ENCODE measurements around the gene E2F6.

Gene E2F6

GRCh38 chr2:11513319-11513718, 47.4 kb upstream of the E2F6 start:
- H4K8ac ChIP-seq (ENCODE audit: low read depth, low read length), result no peak overlapping the region
- no peak overlapping the region for H2AFZ ChIP-seq (ENCODE audit: low read length)
- no peaks in the 10 kb centered on the region for H3K27me3 ChIP-seq (ENCODE audit: control insufficient read depth in 3 of 3, insufficient read depth in 3 of 3, low read depth in 1 of 3, low read length in 3 of 3)
- no peak overlapping the region for H4K91ac ChIP-seq (ENCODE audit: low read depth, low read length, poor library complexity)
- H2BK12ac ChIP-seq (ENCODE audit: low read length), result no peak overlapping the region
- H2BK15ac ChIP-seq (ENCODE audit: low read length), result no peak overlapping the region
- H2AK5ac ChIP-seq (ENCODE audit: low read depth, low read length), result no peak overlapping the region
- DNase-seq (ENCODE audit: low spot score), result no peak
- H3K9me3 ChIP-seq (replicated peaks in 1 of 2; ENCODE audit: control insufficient read depth in 2 of 2, insufficient read depth in 1 of 2, low read depth in 1 of 2, low read length in 2 of 2), result peaks cover 0 to 7% of the 10 kb centered on the region in 2 donors
- no peak overlapping the region for H3K14ac ChIP-seq (ENCODE audit: low read length)
- peaks cover 3% of the 10 kb centered on the region for H3K79me1 ChIP-seq (ENCODE audit: low read depth, low read length)
- H3K4me1 ChIP-seq (ENCODE audit: control insufficient read depth in 2 of 2, insufficient read depth in 1 of 2, low read depth in 1 of 2, low read length in 2 of 2), result peaks cover 35 to 39% of the 10 kb centered on the region in 2 donors
- H2BK5ac ChIP-seq (ENCODE audit: low read length), result no peak overlapping the region
- no peak overlapping the region for H3K4ac ChIP-seq (ENCODE audit: low read length)
- no peak overlapping the region for H3K4me2 ChIP-seq (ENCODE audit: insufficient read depth, low read length, poor library complexity, severe bottlenecking)
- no CpG with 5 or more reads among the region's 5 CpGs for WGBS, 2 donors (ENCODE audit: extremely low coverage in 2 of 2, insufficient read length in 2 of 2, insufficient replicate concordance in 1 of 2)
- H3K36me3 ChIP-seq (replicated peaks in 1 of 2; ENCODE audit: control insufficient read depth in 2 of 2, insufficient read depth in 2 of 2, low read length in 2 of 2), result peaks cover 0 to 77% of the 10 kb centered on the region in 2 donors
- H2BK120ac ChIP-seq (ENCODE audit: low read depth, low read length), result no peak overlapping the region
- no peak overlapping the region for H3K18ac ChIP-seq (ENCODE audit: low read length)
- no peak overlapping the region for H3K4me3 ChIP-seq (ENCODE audit: low read length in 2 of 2)
- H3K9ac ChIP-seq (ENCODE audit: low read depth, low read length, poor library complexity), result no peak overlapping the region
- no peak overlapping the region for H3K27ac ChIP-seq (replicated peaks; ENCODE audit: low read length)
- H3K23ac ChIP-seq (ENCODE audit: low read depth, low read length, poor library complexity), result no peak overlapping the region

GRCh38 chr2:11512431-11512830, 46.5 kb upstream of the E2F6 start:
- Histone ChIP-seq H3K4me2 (ENCODE audit: insufficient read depth, low read length, poor library complexity, severe bottlenecking) (no peak overlapping the region), H2BK5ac (ENCODE audit: low read length) (no peak overlapping the region), H3K23ac (ENCODE audit: low read depth, low read length, poor library complexity) (no peak overlapping the region), H3K79me1 (ENCODE audit: low read depth, low read length) (peaks cover 3% of the 10 kb centered on the region), H2BK15ac (ENCODE audit: low read length) (no peak overlapping the region), H2BK12ac (ENCODE audit: low read length) (no peak overlapping the region), H4K91ac (ENCODE audit: low read depth, low read length, poor library complexity) (no peak overlapping the region), H3K36me3 (replicated peaks in 1 of 2; ENCODE audit: control insufficient read depth in 2 of 2, insufficient read depth in 2 of 2, low read length in 2 of 2) (peaks cover 0 to 78% of the 10 kb centered on the region in 2 donors), H3K14ac (ENCODE audit: low read length) (no peak overlapping the region), H3K4me3 (ENCODE audit: low read length in 2 of 2) (no peak overlapping the region), H3K9me3 (replicated peaks in 1 of 2; ENCODE audit: control insufficient read depth in 2 of 2, insufficient read depth in 1 of 2, low read depth in 1 of 2, low read length in 2 of 2) (peaks cover 0 to 4% of the 10 kb centered on the region in 2 donors), H4K8ac (ENCODE audit: low read depth, low read length) (no peak overlapping the region), H3K4ac (ENCODE audit: low read length) (no peak overlapping the region), H3K18ac (ENCODE audit: low read length) (no peak overlapping the region), H3K27ac (replicated peaks; ENCODE audit: low read length) (peak overlapping the region; percentile 16), H2AFZ (ENCODE audit: low read length) (no peak overlapping the region), H2AK5ac (ENCODE audit: low read depth, low read length) (no peak overlapping the region), H3K4me1 (ENCODE audit: control insufficient read depth in 2 of 2, insufficient read depth in 1 of 2, low read depth in 1 of 2, low read length in 2 of 2) (peaks cover 35 to 39% of the 10 kb centered on the region in 2 donors), H2BK120ac (ENCODE audit: low read depth, low read length) (no peak overlapping the region), H3K9ac (ENCODE audit: low read depth, low read length, poor library complexity) (no peak overlapping the region), H3K27me3 (ENCODE audit: control insufficient read depth in 3 of 3, insufficient read depth in 3 of 3, low read depth in 1 of 3, low read length in 3 of 3) (no peaks in the 10 kb centered on the region)
- DNase-seq (ENCODE audit: low spot score), result no peak
- no CpG with 5 or more reads among the region's 5 CpGs for WGBS, 2 donors (ENCODE audit: extremely low coverage in 2 of 2, insufficient read length in 2 of 2, insufficient replicate concordance in 1 of 2)

DNA sequence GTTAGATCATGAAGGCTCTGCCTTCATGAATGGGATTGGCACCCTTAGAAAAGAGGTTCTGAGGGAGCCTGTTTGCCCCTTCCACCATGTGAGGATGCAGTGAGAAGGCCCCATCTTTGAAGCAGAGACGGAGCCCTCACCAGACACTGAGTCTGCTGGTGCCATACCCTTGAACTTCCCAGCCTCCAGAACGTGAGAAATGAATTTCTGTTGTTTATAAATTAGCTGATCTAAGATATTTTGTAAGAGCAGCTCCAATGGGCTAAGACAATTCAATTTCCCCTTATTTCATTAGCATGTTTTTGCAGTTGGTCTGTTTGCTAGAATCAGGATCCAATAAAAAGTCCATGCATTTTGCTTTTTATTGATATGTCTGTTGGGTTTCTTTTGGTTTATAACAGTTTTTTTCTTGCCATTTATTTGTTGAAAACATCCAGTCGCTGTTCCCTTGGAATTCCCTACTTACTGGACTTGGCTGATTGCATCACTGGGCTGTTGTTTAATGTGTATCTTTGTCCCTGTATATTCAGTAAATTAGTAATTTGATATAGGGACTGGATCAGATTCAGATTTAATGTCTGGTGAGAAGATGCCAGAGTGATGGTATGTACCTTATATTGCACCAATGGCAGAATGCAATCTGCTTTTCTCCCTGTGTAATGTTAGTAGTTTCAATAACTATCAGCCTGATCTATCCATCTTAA, 43.8 kb upstream of the E2F6 start:
- no peak overlapping the region for H3K4me3 ChIP-seq (ENCODE audit: low read length in 2 of 2)
- no peak overlapping the region for H3K14ac ChIP-seq (ENCODE audit: low read length)
- H4K8ac ChIP-seq (ENCODE audit: low read depth, low read length), result no peak overlapping the region
- no peak overlapping the region for H3K4ac ChIP-seq (ENCODE audit: low read length)
- no peak overlapping the region for H3K18ac ChIP-seq (ENCODE audit: low read length)
- no peak overlapping the region for H2BK15ac ChIP-seq (ENCODE audit: low read length)
- H3K9ac ChIP-seq (ENCODE audit: low read depth, low read length, poor library complexity), result no peak overlapping the region
- H2BK120ac ChIP-seq (ENCODE audit: low read depth, low read length), result no peak overlapping the region
- no peak for DNase-seq (ENCODE audit: low spot score)
- no peak overlapping the region for H3K23ac ChIP-seq (ENCODE audit: low read depth, low read length, poor library complexity)
- no peaks in the 10 kb centered on the region for H3K27me3 ChIP-seq (ENCODE audit: control insufficient read depth in 3 of 3, insufficient read depth in 3 of 3, low read depth in 1 of 3, low read length in 3 of 3)
- H2AK5ac ChIP-seq (ENCODE audit: low read depth, low read length), result no peak overlapping the region
- H2BK12ac ChIP-seq (ENCODE audit: low read length), result no peak overlapping the region
- peaks cover 4% of the 10 kb centered on the region for H3K79me1 ChIP-seq (ENCODE audit: low read depth, low read length)
- no peak overlapping the region for H3K4me2 ChIP-seq (ENCODE audit: insufficient read depth, low read length, poor library complexity, severe bottlenecking)
- no CpG with 5 or more reads among the region's 3 CpGs for WGBS, 2 donors (ENCODE audit: extremely low coverage in 2 of 2, insufficient read length in 2 of 2, insufficient replicate concordance in 1 of 2)
- no peak overlapping the region for H2BK5ac ChIP-seq (ENCODE audit: low read length)
- no peak overlapping the region for H2AFZ ChIP-seq (ENCODE audit: low read length)
- peaks cover 15 to 21% of the 10 kb centered on the region in 2 donors for H3K4me1 ChIP-seq (ENCODE audit: control insufficient read depth in 2 of 2, insufficient read depth in 1 of 2, low read depth in 1 of 2, low read length in 2 of 2)
- H4K91ac ChIP-seq (ENCODE audit: low read depth, low read length, poor library complexity), result no peak overlapping the region
- H3K36me3 ChIP-seq (replicated peaks in 1 of 2; ENCODE audit: control insufficient read depth in 2 of 2, insufficient read depth in 2 of 2, low read length in 2 of 2), result peaks cover 0 to 82% of the 10 kb centered on the region in 2 donors
- peaks cover 0 to 4% of the 10 kb centered on the region in 2 donors for H3K9me3 ChIP-seq (replicated peaks in 1 of 2; ENCODE audit: control insufficient read depth in 2 of 2, insufficient read depth in 1 of 2, low read depth in 1 of 2, low read length in 2 of 2)
- H3K27ac ChIP-seq (replicated peaks; ENCODE audit: low read length), result no peak overlapping the region

- H3K79me1 ChIP-seq (ENCODE audit: low read depth, low read length), result peaks cover 4% of the 10 kb centered on the region
- WGBS, 2 donors (ENCODE audit: extremely low coverage in 2 of 2, insufficient read length in 2 of 2, insufficient replicate concordance in 1 of 2), result no CpG with 5 or more reads among the region's 8 CpGs
- no peak for DNase-seq (ENCODE audit: low spot score)
- H3K27ac ChIP-seq (replicated peaks; ENCODE audit: low read length), result no peak overlapping the region
- no peak overlapping the region for H4K8ac ChIP-seq (ENCODE audit: low read depth, low read length)
- H3K36me3 ChIP-seq (replicated peaks in 1 of 2; ENCODE audit: control insufficient read depth in 2 of 2, insufficient read depth in 2 of 2, low read length in 2 of 2), result peaks cover 0 to 88% of the 10 kb centered on the region in 2 donors
- H2BK12ac ChIP-seq (ENCODE audit: low read length), result no peak overlapping the region
- no peak overlapping the region for H2AK5ac ChIP-seq (ENCODE audit: low read depth, low read length)
- H3K4ac ChIP-seq (ENCODE audit: low read length), result no peak overlapping the region
- H3K9ac ChIP-seq (ENCODE audit: low read depth, low read length, poor library complexity), result no peak overlapping the region
- no peaks in the 10 kb centered on the region for H3K27me3 ChIP-seq (ENCODE audit: control insufficient read depth in 3 of 3, insufficient read depth in 3 of 3, low read depth in 1 of 3, low read length in 3 of 3)
- H4K91ac ChIP-seq (ENCODE audit: low read depth, low read length, poor library complexity), result no peak overlapping the region
- H3K23ac ChIP-seq (ENCODE audit: low read depth, low read length, poor library complexity), result no peak overlapping the region
- no peak overlapping the region for H2BK5ac ChIP-seq (ENCODE audit: low read length)
- no peak overlapping the region for H3K14ac ChIP-seq (ENCODE audit: low read length)
- H3K4me3 ChIP-seq (ENCODE audit: low read length in 2 of 2), result no peak overlapping the region
- H3K18ac ChIP-seq (ENCODE audit: low read length), result no peak overlapping the region
- no peak overlapping the region for H2BK120ac ChIP-seq (ENCODE audit: low read depth, low read length)
- no peak overlapping the region for H2AFZ ChIP-seq (ENCODE audit: low read length)
- H3K4me1 ChIP-seq (ENCODE audit: control insufficient read depth in 2 of 2, insufficient read depth in 1 of 2, low read depth in 1 of 2, low read length in 2 of 2), result peaks cover 7 to 10% of the 10 kb centered on the region in 2 donors
- H3K4me2 ChIP-seq (ENCODE audit: insufficient read depth, low read length, poor library complexity, severe bottlenecking), result no peak overlapping the region
- peaks cover 3 to 19% of the 10 kb centered on the region in 2 donors for H3K9me3 ChIP-seq (replicated peaks in 1 of 2; ENCODE audit: control insufficient read depth in 2 of 2, insufficient read depth in 1 of 2, low read depth in 1 of 2, low read length in 2 of 2)
- no peak overlapping the region for H2BK15ac ChIP-seq (ENCODE audit: low read length)
Observed at GRCh38 chr2:11508279-11508678, 42.3 kb upstream of the E2F6 start.
